ENCODE results near the gene SPTBN1.
"Not testable (repeated sequence)": the region's sequence is repeated elsewhere in the genome, so short reads cannot be mapped to it uniquely, and the experiment has no call there.

SPTBN1 gene

GRCh38 chr2:54471221-54471711 lies 15.1 kb downstream of the SPTBN1 start:
- peak; percentile 44 for DNase-seq

GRCh38 chr2:54473851-54474250 lies 17.7 kb downstream of the SPTBN1 start:
- no peak for DNase-seq

GRCh38 chr2:54475285-54475684 lies 19.2 kb downstream of the SPTBN1 start:
- no peak for DNase-seq

- no peak for DNase-seq
Observed at GRCh38 chr2:54475919-54476318, 19.8 kb downstream of the SPTBN1 start.

- no peak for DNase-seq
Observed at GRCh38 chr2:54476852-54477251, 20.7 kb downstream of the SPTBN1 start.

- DNase-seq: no peak
Observed at GRCh38 chr2:54477896-54478295, 21.8 kb downstream of the SPTBN1 start.

GRCh38 chr2:54478899-54479298 lies 22.8 kb downstream of the SPTBN1 start:
- no peak for DNase-seq

- DNase-seq: no peak
Observed at GRCh38 chr2:54479424-54479823, 23.3 kb downstream of the SPTBN1 start.

- peak; percentile 48 for DNase-seq
Observed at GRCh38 chr2:54480025-54480424, 23.9 kb downstream of the SPTBN1 start.

GRCh38 chr2:54481686-54482085 lies 25.6 kb downstream of the SPTBN1 start:
- DNase-seq: no peak

- no peak for DNase-seq
Observed at GRCh38 chr2:54482715-54483114, 26.6 kb downstream of the SPTBN1 start.

GRCh38 chr2:54483426-54483825 lies 27.3 kb downstream of the SPTBN1 start:
- no peak for DNase-seq

GRCh38 chr2:54485756-54486155 lies 29.6 kb downstream of the SPTBN1 start:
- not testable (repeated sequence) for DNase-seq

GRCh38 chr2:54486766-54487165 lies 30.6 kb downstream of the SPTBN1 start:
- no peak for DNase-seq

- DNase-seq: no peak
Observed at GRCh38 chr2:54490863-54491262, 34.7 kb downstream of the SPTBN1 start.

GRCh38 chr2:54492335-54492734 lies 36.2 kb downstream of the SPTBN1 start:
- no peak for DNase-seq

- DNase-seq: no peak
Observed at GRCh38 chr2:54494087-54494486, 38.0 kb downstream of the SPTBN1 start.

GRCh38 chr2:54496920-54497319 lies 40.8 kb downstream of the SPTBN1 start:
- no peak for DNase-seq

- peak; percentile 69 for DNase-seq
Observed at GRCh38 chr2:54497763-54498680, 41.9 kb downstream of the SPTBN1 start.

GRCh38 chr2:54499661-54500060 lies 43.5 kb downstream of the SPTBN1 start:
- no peak for DNase-seq

- no peak for DNase-seq
Observed at GRCh38 chr2:54500404-54501205, 44.5 kb downstream of the SPTBN1 start.

GRCh38 chr2:54502731-54503130 lies 46.6 kb downstream of the SPTBN1 start:
- no peak for DNase-seq

GRCh38 chr2:54503192-54503591 lies 47.1 kb downstream of the SPTBN1 start:
- DNase-seq: peak; percentile 33

GRCh38 chr2:54503828-54504227 lies 47.7 kb downstream of the SPTBN1 start:
- DNase-seq: no peak

All from COR-L47 (cell line).